ENCODE data around the gene PLA2G4A.

The PLA2G4A gene

DNA sequence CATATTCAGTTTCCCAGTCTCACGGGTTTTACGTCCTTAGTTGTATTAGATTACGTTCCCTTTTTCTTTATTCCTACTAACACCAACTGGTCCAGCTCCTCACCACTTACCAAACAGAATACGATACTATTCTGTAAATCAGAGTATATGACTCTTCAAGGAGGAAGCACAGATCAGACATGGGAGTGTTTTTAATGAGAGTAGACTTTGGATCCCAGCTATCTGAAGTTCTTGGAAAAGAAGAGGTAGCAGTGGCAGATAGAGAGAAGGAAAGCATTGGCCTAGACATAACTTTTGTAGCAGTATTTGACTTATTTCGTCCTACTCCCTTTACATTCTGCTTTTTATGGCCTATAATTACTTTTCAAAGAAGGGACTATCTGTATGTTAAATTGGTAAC is 24.1 kb upstream of the PLA2G4A start:
- no peaks in the 10 kb centered on the region for H3K36me3 ChIP-seq (ENCODE audit: control insufficient read depth, insufficient read depth, low read length)
- H3K27ac ChIP-seq (ENCODE audit: low read depth, low read length) = no peak overlapping the region
- no peak overlapping the region for H3K9ac ChIP-seq (ENCODE audit: low read length)
- H3K4me3 ChIP-seq (ENCODE audit: low read length) = no peak overlapping the region
- H3K27me3 ChIP-seq (ENCODE audit: control insufficient read depth, insufficient read depth, low read length) = no peaks in the 10 kb centered on the region
- H3K4me1 ChIP-seq (ENCODE audit: control insufficient read depth, insufficient read depth, low read length) = no peaks in the 10 kb centered on the region

- H3K4me1 ChIP-seq (ENCODE audit: control insufficient read depth, insufficient read depth, low read length) = no peaks in the 10 kb centered on the region
- no peak overlapping the region for H3K27ac ChIP-seq (ENCODE audit: low read depth, low read length)
- no peaks in the 10 kb centered on the region for H3K36me3 ChIP-seq (ENCODE audit: control insufficient read depth, insufficient read depth, low read length)
- no peaks in the 10 kb centered on the region for H3K27me3 ChIP-seq (ENCODE audit: control insufficient read depth, insufficient read depth, low read length)
- no peak overlapping the region for H3K4me3 ChIP-seq (ENCODE audit: low read length)
- H3K9ac ChIP-seq (ENCODE audit: low read length) = no peak overlapping the region
These were observed 22.3 kb upstream of the PLA2G4A start for GRCh38 chr1:186806477-186806876.

- Histone ChIP-seq H3K27me3 (ENCODE audit: control insufficient read depth, insufficient read depth, low read length) (no peaks in the 10 kb centered on the region), H3K4me3 (ENCODE audit: low read length) (no peak overlapping the region), H3K4me1 (ENCODE audit: control insufficient read depth, insufficient read depth, low read length) (no peaks in the 10 kb centered on the region), H3K27ac (ENCODE audit: low read depth, low read length) (no peak overlapping the region), H3K36me3 (ENCODE audit: control insufficient read depth, insufficient read depth, low read length) (no peaks in the 10 kb centered on the region), H3K9ac (ENCODE audit: low read length) (no peak overlapping the region)
These were observed 21.6 kb upstream of the PLA2G4A start for GRCh38 chr1:186807163-186807562.

- Histone ChIP-seq H3K9ac (ENCODE audit: low read length) (no peak overlapping the region), H3K27me3 (ENCODE audit: control insufficient read depth, insufficient read depth, low read length) (no peaks in the 10 kb centered on the region), H3K4me1 (ENCODE audit: control insufficient read depth, insufficient read depth, low read length) (no peaks in the 10 kb centered on the region), H3K4me3 (ENCODE audit: low read length) (no peak overlapping the region), H3K27ac (ENCODE audit: low read depth, low read length) (no peak overlapping the region), H3K36me3 (ENCODE audit: control insufficient read depth, insufficient read depth, low read length) (no peaks in the 10 kb centered on the region)
These were observed 16.9 kb upstream of the PLA2G4A start for GRCh38 chr1:186811892-186812291.

GRCh38 chr1:186812570-186812969 is 16.2 kb upstream of the PLA2G4A start:
- H3K27me3 ChIP-seq (ENCODE audit: control insufficient read depth, insufficient read depth, low read length) = no peaks in the 10 kb centered on the region
- no peaks in the 10 kb centered on the region for H3K4me1 ChIP-seq (ENCODE audit: control insufficient read depth, insufficient read depth, low read length)
- H3K9ac ChIP-seq (ENCODE audit: low read length) = no peak overlapping the region
- no peaks in the 10 kb centered on the region for H3K36me3 ChIP-seq (ENCODE audit: control insufficient read depth, insufficient read depth, low read length)
- no peak overlapping the region for H3K4me3 ChIP-seq (ENCODE audit: low read length)
- no peak overlapping the region for H3K27ac ChIP-seq (ENCODE audit: low read depth, low read length)

GRCh38 chr1:186813420-186813819 is 15.3 kb upstream of the PLA2G4A start:
- no peaks in the 10 kb centered on the region for H3K27me3 ChIP-seq (ENCODE audit: control insufficient read depth, insufficient read depth, low read length)
- no peaks in the 10 kb centered on the region for H3K36me3 ChIP-seq (ENCODE audit: control insufficient read depth, insufficient read depth, low read length)
- H3K9ac ChIP-seq (ENCODE audit: low read length) = no peak overlapping the region
- H3K4me3 ChIP-seq (ENCODE audit: low read length) = no peak overlapping the region
- no peak overlapping the region for H3K27ac ChIP-seq (ENCODE audit: low read depth, low read length)
- no peaks in the 10 kb centered on the region for H3K4me1 ChIP-seq (ENCODE audit: control insufficient read depth, insufficient read depth, low read length)

GRCh38 chr1:186819126-186819525 is 9.6 kb upstream of the PLA2G4A start:
- no peak overlapping the region for H3K9ac ChIP-seq (ENCODE audit: low read length)
- no peaks in the 10 kb centered on the region for H3K4me1 ChIP-seq (ENCODE audit: control insufficient read depth, insufficient read depth, low read length)
- H3K27ac ChIP-seq (ENCODE audit: low read depth, low read length) = no peak overlapping the region
- no peaks in the 10 kb centered on the region for H3K27me3 ChIP-seq (ENCODE audit: control insufficient read depth, insufficient read depth, low read length)
- no peak overlapping the region for H3K4me3 ChIP-seq (ENCODE audit: low read length)
- H3K36me3 ChIP-seq (ENCODE audit: control insufficient read depth, insufficient read depth, low read length) = no peaks in the 10 kb centered on the region

- Histone ChIP-seq H3K4me3 (ENCODE audit: low read length) (no peak overlapping the region), H3K36me3 (ENCODE audit: control insufficient read depth, insufficient read depth, low read length) (no peaks in the 10 kb centered on the region), H3K9ac (ENCODE audit: low read length) (no peak overlapping the region), H3K27me3 (ENCODE audit: control insufficient read depth, insufficient read depth, low read length) (no peaks in the 10 kb centered on the region), H3K4me1 (ENCODE audit: control insufficient read depth, insufficient read depth, low read length) (no peaks in the 10 kb centered on the region), H3K27ac (ENCODE audit: low read depth, low read length) (no peak overlapping the region)
These were observed 9.2 kb upstream of the PLA2G4A start for GRCh38 chr1:186819563-186819962.

DNA sequence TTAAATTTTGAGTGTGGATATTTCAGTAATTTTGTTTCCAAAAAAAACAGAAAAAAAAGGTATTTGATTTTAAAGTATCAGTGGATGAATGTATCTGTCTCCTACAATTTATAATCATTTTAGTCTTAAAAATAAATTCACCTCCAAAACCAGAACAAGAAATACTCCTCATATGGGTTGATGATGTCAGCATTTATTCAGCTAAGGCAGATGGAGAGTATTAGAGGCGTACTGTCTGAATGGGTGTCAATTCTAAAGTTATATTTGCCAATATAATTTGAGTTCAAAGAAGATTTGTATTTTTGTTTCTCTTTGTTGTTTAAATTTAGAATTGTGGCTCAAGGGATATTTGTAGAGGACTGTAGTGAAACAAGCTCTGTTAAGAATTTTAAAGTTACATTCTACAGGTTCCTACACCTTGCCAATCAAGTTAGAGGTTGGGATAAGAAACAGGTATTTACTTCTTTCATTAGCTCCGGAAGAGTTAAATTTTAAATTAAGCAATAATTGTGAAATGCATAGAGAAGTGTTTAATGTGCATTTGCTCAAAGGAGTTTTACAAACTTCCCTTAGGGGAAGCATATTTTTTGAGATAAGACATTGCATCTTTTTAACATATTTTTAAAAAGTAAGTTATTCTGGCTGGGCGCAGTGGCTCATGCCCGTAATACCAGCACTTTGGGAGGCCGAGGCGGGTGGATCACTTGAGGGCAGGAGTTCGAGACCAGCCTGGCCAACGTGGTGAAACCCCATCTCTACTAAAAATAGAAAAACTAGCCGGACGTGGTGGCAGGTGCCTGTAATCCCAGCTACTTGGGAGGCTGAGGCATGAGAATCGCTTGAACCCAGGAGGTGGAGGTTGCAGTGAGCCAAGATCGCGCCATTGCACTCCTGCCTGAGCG is 1.2 kb downstream of the PLA2G4A start:
- Histone ChIP-seq H3K4me1 (ENCODE audit: control insufficient read depth, insufficient read depth, low read length) (no peaks in the 10 kb centered on the region), H3K27ac (ENCODE audit: low read depth, low read length) (no peak overlapping the region), H3K27me3 (ENCODE audit: control insufficient read depth, insufficient read depth, low read length) (no peaks in the 10 kb centered on the region), H3K4me3 (ENCODE audit: low read length) (peak overlapping the region; percentile 22), H3K9ac (ENCODE audit: low read length) (no peak overlapping the region), H3K36me3 (ENCODE audit: control insufficient read depth, insufficient read depth, low read length) (no peaks in the 10 kb centered on the region)

DNA sequence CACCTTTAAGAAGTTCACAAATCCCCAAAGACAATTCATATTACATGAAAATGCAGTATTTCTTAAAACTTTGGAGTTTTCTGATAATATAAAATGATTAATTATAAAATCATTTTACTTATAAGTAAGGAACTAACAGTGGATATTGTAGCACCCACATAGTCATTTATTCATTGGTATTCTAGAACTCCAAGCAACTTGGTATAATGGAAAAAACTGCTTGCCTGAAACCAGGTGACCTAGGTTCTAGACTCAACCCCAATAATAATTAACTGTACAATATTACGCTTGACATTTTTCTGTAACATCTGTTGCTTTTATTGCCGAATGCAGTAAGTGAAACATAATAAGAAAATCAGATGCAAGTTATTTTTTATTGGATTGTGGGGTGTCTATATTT is 2.4 kb downstream of the PLA2G4A start:
- no peak overlapping the region for H3K27ac ChIP-seq (ENCODE audit: low read depth, low read length)
- H3K4me3 ChIP-seq (ENCODE audit: low read length) = no peak overlapping the region
- no peaks in the 10 kb centered on the region for H3K4me1 ChIP-seq (ENCODE audit: control insufficient read depth, insufficient read depth, low read length)

DNA sequence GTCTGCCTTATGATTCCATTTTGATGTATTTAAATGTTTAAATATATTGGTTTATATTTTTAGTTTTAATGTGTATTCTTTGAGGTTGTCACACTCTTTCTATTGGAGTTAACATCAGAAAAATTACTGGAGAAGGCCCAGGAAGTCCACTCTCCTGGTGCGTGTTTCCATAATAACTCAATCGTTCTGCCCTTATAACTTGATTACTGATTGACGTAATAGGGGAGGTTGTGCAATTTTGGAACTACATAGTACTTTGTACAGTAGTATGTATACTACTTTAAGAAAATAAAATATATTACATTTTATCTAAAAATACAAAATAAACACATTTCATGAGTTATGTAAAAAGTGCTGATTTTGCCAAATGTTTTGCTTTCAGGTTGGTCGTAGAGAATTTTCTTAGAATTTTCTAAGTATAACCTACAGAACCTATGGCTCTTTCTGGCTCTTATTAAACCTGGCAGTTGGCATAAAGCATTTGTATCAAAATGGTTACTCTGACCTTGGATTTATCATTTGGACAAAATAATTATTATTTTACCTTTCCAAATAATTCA is 5.7 kb downstream of the PLA2G4A start:
- no peaks in the 10 kb centered on the region for H3K36me3 ChIP-seq (ENCODE audit: control insufficient read depth, insufficient read depth, low read length)
- H3K4me1 ChIP-seq (ENCODE audit: control insufficient read depth, insufficient read depth, low read length) = peaks cover 8% of the 10 kb centered on the region

More for the DNA sequence above, 2.4 kb downstream of the PLA2G4A start:
- Histone ChIP-seq H3K9ac (ENCODE audit: low read length) (no peak overlapping the region), H3K36me3 (ENCODE audit: control insufficient read depth, insufficient read depth, low read length) (no peaks in the 10 kb centered on the region), H3K27me3 (ENCODE audit: control insufficient read depth, insufficient read depth, low read length) (no peaks in the 10 kb centered on the region)

GRCh38 chr1:186835448-186835847 is 6.7 kb downstream of the PLA2G4A start:
- Histone ChIP-seq H3K27me3 (ENCODE audit: control insufficient read depth, insufficient read depth, low read length) (no peaks in the 10 kb centered on the region), H3K4me3 (ENCODE audit: low read length) (no peak overlapping the region), H3K9ac (ENCODE audit: low read length) (no peak overlapping the region), H3K36me3 (ENCODE audit: control insufficient read depth, insufficient read depth, low read length) (no peaks in the 10 kb centered on the region), H3K4me1 (ENCODE audit: control insufficient read depth, insufficient read depth, low read length) (peaks cover 8% of the 10 kb centered on the region), H3K27ac (ENCODE audit: low read depth, low read length) (no peak overlapping the region)

More for the DNA sequence above, 5.7 kb downstream of the PLA2G4A start:
- Histone ChIP-seq H3K4me3 (ENCODE audit: low read length) (no peak overlapping the region), H3K9ac (ENCODE audit: low read length) (no peak overlapping the region), H3K27ac (ENCODE audit: low read depth, low read length) (no peak overlapping the region), H3K27me3 (ENCODE audit: control insufficient read depth, insufficient read depth, low read length) (no peaks in the 10 kb centered on the region)

GRCh38 chr1:186837806-186838205 is 9.1 kb downstream of the PLA2G4A start:
- Histone ChIP-seq H3K27ac (ENCODE audit: low read depth, low read length) (no peak overlapping the region), H3K36me3 (ENCODE audit: control insufficient read depth, insufficient read depth, low read length) (no peaks in the 10 kb centered on the region), H3K4me1 (ENCODE audit: control insufficient read depth, insufficient read depth, low read length) (peaks cover 16% of the 10 kb centered on the region), H3K9ac (ENCODE audit: low read length) (no peak overlapping the region), H3K4me3 (ENCODE audit: low read length) (no peak overlapping the region), H3K27me3 (ENCODE audit: control insufficient read depth, insufficient read depth, low read length) (no peaks in the 10 kb centered on the region)

Data from rectal smooth muscle tissue (tissue), 1 donor.